Neural crest cell (in vitro differentiated cells): ENCODE measurements around the gene NRSN1. TPM values are rescaled to one million over a fixed set of nuclear protein-coding genes. Genes with fewer than 3 reads are reported as not detected.
"Not testable (repeated sequence)": the region's sequence is repeated elsewhere in the genome, so short reads cannot be mapped to it uniquely, and the experiment has no call there.

Experiments used
- DNase-seq: peaks from one replicate; pipeline ENCODE4 v3.0.0; 2021; ENCODE audit warnings: low read depth, mixed read lengths, low spot score
- H3K27ac Mint-ChIP-seq: one replicate; pipeline ENCODE4 v1.8.0; 2021; ENCODE audit warnings: mild to moderate bottlenecking, mixed read lengths; ENCODE audit not compliant: unreplicated experiment
- H3K27me3 Mint-ChIP-seq: 2 replicates; pipeline ENCODE4 v1.8.0; 2021; ENCODE audit warnings: low read depth, mild to moderate bottlenecking, mixed read lengths
- H3K36me3 Mint-ChIP-seq: 2 replicates; pipeline ENCODE4 v1.8.0; 2021; ENCODE audit warnings: low read depth, mild to moderate bottlenecking, mixed read lengths
- H3K4me1 Mint-ChIP-seq: 2 replicates; pipeline ENCODE4 v1.8.0; 2021; ENCODE audit warnings: mixed read lengths
- H3K4me3 Mint-ChIP-seq: one replicate; pipeline ENCODE4 v1.8.0; 2021; ENCODE audit warnings: mild to moderate bottlenecking, mixed read lengths
- H3K9me3 Mint-ChIP-seq: 2 replicates; pipeline ENCODE4 v1.8.0; 2021; ENCODE audit warnings: mixed read lengths
- CTCF ChIP-seq: fragments of 200-600 bp; sonication (generic); conservative IDR thresholded peaks from 2 replicates; pipeline ENCODE4 v1.5.0; 2021; ENCODE audit warnings: antibody characterized with exemption, mild to moderate bottlenecking
- total RNA-seq: library from RNA; stranded (reverse); gene quantifications from 2 replicates; pipeline ENCODE4 v1.2.1, GENCODE V29; 2021

The NRSN1 gene
- total RNA-seq, 1 donor from 2014 or later = 0.54 TPM

GRCh38 chr6:24139639-24140038 is 13.6 kb downstream of the NRSN1 start:
- H3K27ac Mint-ChIP-seq = no peak overlapping the region
- no peak overlapping the region for H3K4me3 Mint-ChIP-seq
- H3K9me3 Mint-ChIP-seq = no peaks in the 10 kb centered on the region
- TF ChIP-seq CTCF = no peak
- H3K36me3 Mint-ChIP-seq = no peaks in the 10 kb centered on the region
- H3K4me1 Mint-ChIP-seq = no peaks in the 10 kb centered on the region
- peaks cover 29% of the 10 kb centered on the region for H3K27me3 Mint-ChIP-seq
- no peak for DNase-seq

GRCh38 chr6:24140591-24140990 is 14.6 kb downstream of the NRSN1 start:
- no peaks in the 10 kb centered on the region for H3K36me3 Mint-ChIP-seq
- no peak for DNase-seq
- no peak overlapping the region for H3K4me3 Mint-ChIP-seq
- H3K27me3 Mint-ChIP-seq = peaks cover 20% of the 10 kb centered on the region
- H3K27ac Mint-ChIP-seq = no peak overlapping the region
- no peak for TF ChIP-seq CTCF
- H3K9me3 Mint-ChIP-seq = no peaks in the 10 kb centered on the region
- H3K4me1 Mint-ChIP-seq = no peaks in the 10 kb centered on the region

GRCh38 chr6:24142733-24143132 is 16.7 kb downstream of the NRSN1 start:
- H3K36me3 Mint-ChIP-seq, H3K4me3 Mint-ChIP-seq, H3K27me3 Mint-ChIP-seq, H3K27ac Mint-ChIP-seq, DNase-seq, H3K4me1 Mint-ChIP-seq, H3K9me3 Mint-ChIP-seq: not testable (repeated sequence)

GRCh38 chr6:24145690-24146131 is 19.7 kb downstream of the NRSN1 start:
- Mint-ChIP-seq H3K27me3 (no peaks in the 10 kb centered on the region), H3K4me1 (no peaks in the 10 kb centered on the region), H3K27ac (no peak overlapping the region), H3K9me3 (no peaks in the 10 kb centered on the region), H3K36me3 (no peaks in the 10 kb centered on the region), H3K4me3 (no peak overlapping the region)
- TF ChIP-seq CTCF = no peak
- DNase-seq = no peak

- Mint-ChIP-seq H3K27me3 (no peaks in the 10 kb centered on the region), H3K9me3 (no peaks in the 10 kb centered on the region), H3K27ac (no peak overlapping the region), H3K4me1 (no peaks in the 10 kb centered on the region), H3K4me3 (no peak overlapping the region), H3K36me3 (no peaks in the 10 kb centered on the region)
- TF ChIP-seq CTCF = no peak
- DNase-seq = no peak
Observed at GRCh38 chr6:24146871-24147270, 20.9 kb downstream of the NRSN1 start.

GRCh38 chr6:24147511-24148153 is 21.6 kb downstream of the NRSN1 start:
- Mint-ChIP-seq H3K27ac (no peak overlapping the region), H3K27me3 (no peaks in the 10 kb centered on the region)
- TF ChIP-seq CTCF = no peak

More at GRCh38 chr6:24147511-24148153, 21.6 kb downstream of the NRSN1 start:
- H3K36me3 Mint-ChIP-seq = no peaks in the 10 kb centered on the region
- H3K4me3 Mint-ChIP-seq = no peak overlapping the region
- H3K9me3 Mint-ChIP-seq = no peaks in the 10 kb centered on the region
- H3K4me1 Mint-ChIP-seq = no peaks in the 10 kb centered on the region
- DNase-seq = no peak
